PFSK-1 (cell line): ENCODE data around the gene PTGER1.

ENCODE experiments used
- FOXP2 ChIP-seq: optimal IDR thresholded peaks from 2 replicates; pipeline ENCODE3; 2011; ENCODE audit warnings: borderline replicate concordance, control low read depth, inconsistent platforms; ENCODE audit not compliant: insufficient read depth; ENCODE audit errors: extremely low read length, extremely low read depth
- POLR2AphosphoS5 ChIP-seq: IDR thresholded peaks from 2 replicates; pipeline ENCODE4 v1.6.1; 2012; ENCODE audit warnings: low read depth, mild to moderate bottlenecking, control low read depth, low read length, moderate library complexity
- SIN3A ChIP-seq: IDR thresholded peaks from 2 replicates; pipeline ENCODE4 v1.6.1; 2012; ENCODE audit warnings: mild to moderate bottlenecking, low read length, moderate library complexity, borderline replicate concordance; ENCODE audit not compliant: insufficient read depth
- TAF1 ChIP-seq: IDR thresholded peaks from 2 replicates; pipeline ENCODE4 v1.6.1; 2012; ENCODE audit warnings: low read length, control low read depth, borderline replicate concordance; ENCODE audit not compliant: insufficient read depth
- TF ChIP-seq, protein P1 (sequence below), 2 experiments: IDR thresholded peaks; 2 replicates each; pipeline versions ENCODE4 v1.6.1 to v1.8.0; 2011 to 2012; ENCODE audit warnings: low read depth in 2 of 2, low read length in 2 of 2, control low read depth in 1 of 2, inconsistent platforms in 1 of 2, mild to moderate bottlenecking in 1 of 2, moderate library complexity in 1 of 2; ENCODE audit not compliant: insufficient read depth in 1 of 2

The PTGER1 gene

DNA sequence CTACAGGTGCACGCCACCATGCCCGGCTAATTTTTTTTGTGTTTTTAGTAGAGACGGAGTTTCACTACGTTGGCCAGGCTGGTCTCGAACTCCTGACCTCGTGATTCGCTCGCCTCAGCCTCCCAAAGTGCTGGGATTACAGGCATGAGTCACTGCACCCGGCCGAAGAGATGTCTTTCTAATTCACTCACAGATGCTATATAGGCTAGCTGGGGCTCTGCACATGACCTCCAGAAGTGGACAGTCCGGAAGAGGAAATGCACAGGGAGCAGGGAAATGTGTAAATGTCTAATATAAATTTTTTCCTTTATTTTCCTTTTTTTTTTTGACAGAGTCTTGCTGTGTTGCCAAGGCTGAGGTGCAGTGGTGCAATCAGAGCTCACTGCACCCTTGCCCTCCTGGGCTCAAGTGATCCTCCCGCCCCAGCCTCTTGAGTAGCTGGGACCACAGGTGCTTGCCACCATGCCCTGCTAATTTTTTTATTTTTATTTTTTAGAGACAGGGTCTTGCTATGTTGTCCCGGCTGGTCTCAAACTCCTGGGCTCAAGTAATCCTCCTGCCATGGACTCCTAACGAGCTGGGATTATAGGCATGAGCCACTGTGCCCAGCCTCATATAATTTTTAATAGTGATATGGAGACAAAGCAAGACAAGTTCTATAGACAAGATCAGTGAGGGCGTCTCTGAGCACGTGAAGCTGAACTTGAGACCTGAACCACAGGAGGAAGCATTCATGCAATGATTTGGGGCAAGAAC, 12.4 kb upstream of the PTGER1 start:
- TF ChIP-seq, protein P1, sequence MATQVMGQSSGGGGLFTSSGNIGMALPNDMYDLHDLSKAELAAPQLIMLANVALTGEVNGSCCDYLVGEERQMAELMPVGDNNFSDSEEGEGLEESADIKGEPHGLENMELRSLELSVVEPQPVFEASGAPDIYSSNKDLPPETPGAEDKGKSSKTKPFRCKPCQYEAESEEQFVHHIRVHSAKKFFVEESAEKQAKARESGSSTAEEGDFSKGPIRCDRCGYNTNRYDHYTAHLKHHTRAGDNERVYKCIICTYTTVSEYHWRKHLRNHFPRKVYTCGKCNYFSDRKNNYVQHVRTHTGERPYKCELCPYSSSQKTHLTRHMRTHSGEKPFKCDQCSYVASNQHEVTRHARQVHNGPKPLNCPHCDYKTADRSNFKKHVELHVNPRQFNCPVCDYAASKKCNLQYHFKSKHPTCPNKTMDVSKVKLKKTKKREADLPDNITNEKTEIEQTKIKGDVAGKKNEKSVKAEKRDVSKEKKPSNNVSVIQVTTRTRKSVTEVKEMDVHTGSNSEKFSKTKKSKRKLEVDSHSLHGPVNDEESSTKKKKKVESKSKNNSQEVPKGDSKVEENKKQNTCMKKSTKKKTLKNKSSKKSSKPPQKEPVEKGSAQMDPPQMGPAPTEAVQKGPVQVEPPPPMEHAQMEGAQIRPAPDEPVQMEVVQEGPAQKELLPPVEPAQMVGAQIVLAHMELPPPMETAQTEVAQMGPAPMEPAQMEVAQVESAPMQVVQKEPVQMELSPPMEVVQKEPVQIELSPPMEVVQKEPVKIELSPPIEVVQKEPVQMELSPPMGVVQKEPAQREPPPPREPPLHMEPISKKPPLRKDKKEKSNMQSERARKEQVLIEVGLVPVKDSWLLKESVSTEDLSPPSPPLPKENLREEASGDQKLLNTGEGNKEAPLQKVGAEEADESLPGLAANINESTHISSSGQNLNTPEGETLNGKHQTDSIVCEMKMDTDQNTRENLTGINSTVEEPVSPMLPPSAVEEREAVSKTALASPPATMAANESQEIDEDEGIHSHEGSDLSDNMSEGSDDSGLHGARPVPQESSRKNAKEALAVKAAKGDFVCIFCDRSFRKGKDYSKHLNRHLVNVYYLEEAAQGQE (IDR thresholded peaks at IDR 0.05; ENCODE audit: insufficient read depth in 1 of 2, low read depth in 2 of 2, low read length in 2 of 2), result no peak
- TF ChIP-seq FOXP2 (no peak), TAF1 (no peak), SIN3A (no peak), POLR2AphosphoS5 (no peak)

DNA sequence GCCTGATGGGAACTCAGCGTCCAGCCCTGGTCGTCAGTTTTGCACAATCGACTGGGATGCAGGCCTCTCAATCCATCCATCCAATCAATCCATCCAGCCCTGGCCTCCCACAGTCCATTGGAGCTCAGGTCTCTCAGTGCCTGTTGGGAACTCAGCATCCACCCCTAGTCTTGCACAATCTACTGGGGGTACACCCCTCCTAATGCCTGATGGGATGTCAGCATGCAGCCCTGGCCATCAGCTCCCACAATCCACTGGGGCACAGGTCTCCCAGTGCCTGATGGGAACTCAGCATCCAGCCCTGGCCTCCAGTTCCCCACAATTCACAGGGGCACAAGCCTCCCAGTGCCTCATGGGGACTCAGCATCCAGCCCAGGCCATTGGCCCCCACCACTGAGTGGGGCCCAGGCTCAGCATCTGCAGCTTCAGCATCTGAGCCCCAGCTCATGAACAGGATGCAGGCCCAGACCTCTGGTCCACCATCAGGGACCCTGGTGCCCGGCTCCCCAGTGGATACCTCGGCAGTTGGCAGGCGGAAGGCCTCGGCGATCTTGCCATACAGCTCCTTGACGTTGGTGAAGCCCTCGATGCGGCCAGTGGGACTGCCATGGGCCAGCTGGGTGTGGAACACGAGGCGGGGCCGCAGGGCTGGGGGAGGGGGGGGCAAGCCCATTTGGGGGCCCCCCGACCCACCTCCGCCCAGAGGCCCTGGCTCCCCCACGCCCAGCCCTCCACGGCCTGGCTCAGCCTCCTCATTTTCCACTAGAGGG, 7.2 kb upstream of the PTGER1 start:
- TF ChIP-seq, protein P1 (IDR thresholded peaks at IDR 0.05; ENCODE audit: insufficient read depth in 1 of 2, low read depth in 2 of 2, low read length in 2 of 2), result no peak
- TF ChIP-seq TAF1 (no peak), SIN3A (no peak), FOXP2 (no peak), POLR2AphosphoS5 (no peak)

DNA sequence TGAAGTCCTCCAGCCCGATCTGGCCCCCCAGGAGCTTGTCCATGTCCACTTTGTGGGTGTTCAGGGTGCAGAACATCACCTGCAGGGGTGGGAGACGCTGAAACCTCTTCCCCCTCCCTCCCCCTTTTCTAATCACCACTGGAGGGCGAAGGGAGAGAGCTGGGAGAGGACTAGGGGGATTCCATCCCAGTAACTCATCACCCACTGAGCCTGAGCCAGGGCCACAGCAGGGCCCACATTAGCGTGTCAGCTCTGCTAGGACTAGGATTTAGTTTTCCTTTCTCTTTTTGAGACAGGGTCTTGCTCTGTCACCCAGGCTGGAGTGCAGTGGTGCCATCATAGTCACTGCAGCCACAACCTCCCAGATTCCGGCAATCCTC, 5.5 kb upstream of the PTGER1 start:
- TF ChIP-seq, protein P1 (IDR thresholded peaks at IDR 0.05; ENCODE audit: insufficient read depth in 1 of 2, low read depth in 2 of 2, low read length in 2 of 2), result no peak
- TF ChIP-seq TAF1, result no peak
- no peak for TF ChIP-seq FOXP2
- TF ChIP-seq POLR2AphosphoS5, result no peak
- no peak for TF ChIP-seq SIN3A

DNA sequence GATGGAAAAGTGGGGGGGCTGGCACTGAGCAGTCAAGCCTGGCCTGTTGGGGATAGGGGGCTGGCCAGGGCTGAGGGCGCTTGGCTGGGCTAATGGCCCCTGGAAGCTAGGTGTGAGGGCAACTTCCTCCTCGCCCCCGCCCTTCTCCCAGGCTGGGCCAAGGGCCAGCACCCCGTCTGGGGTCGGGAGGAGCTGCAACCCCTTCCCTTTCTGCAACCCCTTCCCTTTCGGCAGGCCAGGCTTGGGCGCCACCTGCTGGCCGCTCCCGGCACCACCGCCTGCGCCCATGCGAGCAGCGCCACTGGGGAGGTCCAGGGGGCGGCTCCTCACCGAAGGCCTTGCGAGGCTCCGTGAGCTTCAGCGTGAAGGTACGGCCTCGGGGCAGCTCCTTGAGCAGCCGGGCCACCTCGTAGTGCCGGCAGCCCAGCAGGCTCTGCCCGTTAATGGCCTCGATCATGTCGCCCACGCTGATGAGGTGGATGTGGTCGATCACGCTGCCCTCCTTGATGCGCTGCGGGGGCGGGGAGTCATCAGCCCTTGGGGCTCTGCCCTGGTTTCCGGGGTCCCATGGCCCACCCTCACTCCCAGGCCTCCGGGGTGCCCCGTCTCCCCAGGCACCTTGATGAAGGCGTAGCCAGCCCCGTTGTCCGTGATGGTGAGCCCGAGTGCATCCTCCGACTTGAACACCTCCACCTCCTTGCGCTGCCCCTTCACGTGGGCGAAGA, 5.0 kb upstream of the PTGER1 start:
- TF ChIP-seq FOXP2 (peak; percentile 30), TAF1 (no peak)

DNA sequence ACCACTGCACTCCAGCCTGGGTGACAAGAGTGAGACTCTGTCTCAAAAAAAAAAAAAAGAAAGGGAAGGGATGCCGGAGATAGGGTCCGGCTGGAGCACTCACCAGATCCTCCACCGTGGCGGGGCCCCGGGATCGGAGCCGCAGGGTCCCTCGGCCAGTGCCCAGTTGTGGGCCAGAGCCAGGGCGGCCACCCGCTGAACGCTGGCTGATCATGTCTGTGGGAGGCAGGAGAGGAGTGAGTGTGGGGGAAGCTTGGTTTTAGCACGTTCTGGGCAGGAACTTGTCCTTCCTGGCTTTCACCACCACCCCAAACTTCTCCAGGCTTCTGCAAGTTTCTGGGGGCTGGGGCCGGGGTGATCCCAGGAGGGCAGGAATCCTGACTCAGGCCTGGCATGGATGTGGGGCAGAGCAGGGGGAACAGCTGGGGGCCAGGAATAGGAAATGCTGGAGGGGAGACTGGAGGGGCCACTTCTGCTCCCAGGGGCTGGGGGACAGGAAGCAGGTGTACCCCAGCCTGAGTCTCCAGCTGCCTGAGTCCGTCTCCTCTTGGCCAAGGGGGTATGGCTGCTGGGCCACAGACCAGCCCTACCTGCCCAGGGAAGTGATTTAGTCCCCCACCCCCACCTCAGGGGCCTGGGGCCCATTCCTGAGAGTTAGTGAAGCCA, 4.3 kb upstream of the PTGER1 start:
- TF ChIP-seq SIN3A (no peak), POLR2AphosphoS5 (no peak), FOXP2 (no peak), TAF1 (no peak)
- TF ChIP-seq, protein P1 (IDR thresholded peaks at IDR 0.05; ENCODE audit: insufficient read depth in 1 of 2, low read depth in 2 of 2, low read length in 2 of 2), result no peak
